C1 segment of cervical spinal cord (tissue), 14 donors: ENCODE data around the gene LRRC2.
"Not testable (repeated sequence)": the region's sequence is repeated elsewhere in the genome, so short reads cannot be mapped to it uniquely, and the experiment has no call there.

Experiments
- DNase-seq, 14 donors: peaks; one replicate each; lab custom pipeline; 2025; lab: John Stamatoyannopoulos, UW

LRRC2 gene

GRCh38 chr3:46584598-46585467 is 18.7 kb upstream of the LRRC2 start:
- no peak for DNase-seq

- DNase-seq: no peak
These were observed 14.6 kb upstream of the LRRC2 start for GRCh38 chr3:46580675-46581074.

- DNase-seq: no peak
These were observed 13.7 kb upstream of the LRRC2 start for GRCh38 chr3:46579756-46580286.

GRCh38 chr3:46578973-46579755 is 13.1 kb upstream of the LRRC2 start:
- DNase-seq: no peak

- DNase-seq: not testable (repeated sequence)
These were observed 11.6 kb upstream of the LRRC2 start for GRCh38 chr3:46577580-46578249.

- DNase-seq: no peak
These were observed 10.8 kb upstream of the LRRC2 start for GRCh38 chr3:46576879-46577278.

GRCh38 chr3:46576386-46576785 is 10.3 kb upstream of the LRRC2 start:
- DNase-seq: no peak

- DNase-seq: no peak
These were observed 9.6 kb upstream of the LRRC2 start for GRCh38 chr3:46575577-46576222.

- DNase-seq: no peak
These were observed 8.9 kb upstream of the LRRC2 start for GRCh38 chr3:46574881-46575576.

- no peak for DNase-seq
These were observed 8.1 kb upstream of the LRRC2 start for GRCh38 chr3:46574243-46574646.

GRCh38 chr3:46573701-46574100 is 7.6 kb upstream of the LRRC2 start:
- no peak for DNase-seq

GRCh38 chr3:46571684-46572083 is 5.6 kb upstream of the LRRC2 start:
- DNase-seq: no peak

- no peak for DNase-seq
These were observed 479 bp downstream of the LRRC2 start for GRCh38 chr3:46565607-46566039.

- DNase-seq: no peak
These were observed 1.0 kb downstream of the LRRC2 start for GRCh38 chr3:46565077-46565476.

GRCh38 chr3:46564190-46565021 is 1.7 kb downstream of the LRRC2 start:
- DNase-seq: no peak

GRCh38 chr3:46561951-46562350 is 4.2 kb downstream of the LRRC2 start:
- no peak for DNase-seq

- no peak for DNase-seq
These were observed 4.6 kb downstream of the LRRC2 start for GRCh38 chr3:46561511-46561910.

GRCh38 chr3:46559091-46559704 is 6.9 kb downstream of the LRRC2 start:
- no peak for DNase-seq
